Testis (tissue), 2 donors: ENCODE results near the gene SIK2.

ENCODE experiments used
- POLR2A ChIP-seq: fragments of 450-650 bp; IDR thresholded peaks from one replicate; pipeline ENCODE4 v1.6.1; 2017; ENCODE audit warnings: antibody characterized with exemption, mild to moderate bottlenecking, moderate library complexity
- TF ChIP-seq, protein P1 (sequence below), 3 experiments: fragments of 450-650 bp in 2 of 3; fragments of 200-600 bp in 1 of 3; sonication (generic) in 1 of 3; IDR thresholded peaks; one replicate each; pipeline ENCODE4 v1.5.1; 2016 to 2019; ENCODE audit warnings: antibody characterized with exemption in 3 of 3, mild to moderate bottlenecking in 2 of 3, moderate library complexity in 1 of 3

DNA sequence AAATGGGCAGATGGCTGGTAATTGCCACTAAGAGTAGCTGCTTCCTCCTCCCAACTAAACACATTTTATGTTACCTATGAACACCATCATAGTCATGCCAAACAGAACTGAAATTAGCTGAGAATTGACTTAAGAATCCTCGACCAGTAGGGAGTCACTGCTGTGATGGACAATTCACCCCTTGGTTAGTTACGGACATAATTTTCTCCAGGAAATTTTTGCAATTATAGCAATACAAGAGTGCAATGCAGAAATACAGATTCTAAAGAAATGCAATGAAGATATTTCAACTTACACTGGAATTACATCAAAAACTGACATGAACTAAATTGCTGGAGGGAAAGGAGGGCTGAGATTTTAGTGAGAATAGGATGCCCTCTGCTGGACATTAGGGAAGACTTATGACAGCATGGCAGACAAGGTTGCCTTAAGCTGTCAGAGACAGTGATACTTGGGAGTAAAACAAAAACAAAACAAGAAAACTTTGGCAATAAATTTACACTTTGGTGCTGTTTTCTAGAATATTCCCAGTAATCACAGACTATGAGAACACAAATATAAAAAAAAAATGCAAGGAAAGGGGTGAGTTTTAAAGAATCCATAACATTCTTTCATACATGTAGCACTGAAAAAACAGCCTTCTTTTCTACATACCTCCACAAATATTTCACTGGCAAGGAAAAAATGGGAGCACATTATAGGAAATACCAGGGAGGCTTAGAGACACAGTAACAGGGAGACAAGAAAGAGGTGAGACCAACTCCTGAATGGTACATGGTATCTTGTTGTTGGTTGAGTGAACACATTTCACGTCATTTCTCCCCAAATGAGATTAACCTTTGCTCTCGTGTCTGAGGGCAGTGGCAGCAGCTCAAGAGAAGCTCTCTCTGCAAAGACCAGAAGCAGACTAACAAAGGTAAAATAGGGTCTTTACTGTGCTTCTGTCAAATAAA is 175.1 kb downstream of the SIK2 start:
- TF ChIP-seq POLR2A, result no peak
- TF ChIP-seq, protein P1, sequence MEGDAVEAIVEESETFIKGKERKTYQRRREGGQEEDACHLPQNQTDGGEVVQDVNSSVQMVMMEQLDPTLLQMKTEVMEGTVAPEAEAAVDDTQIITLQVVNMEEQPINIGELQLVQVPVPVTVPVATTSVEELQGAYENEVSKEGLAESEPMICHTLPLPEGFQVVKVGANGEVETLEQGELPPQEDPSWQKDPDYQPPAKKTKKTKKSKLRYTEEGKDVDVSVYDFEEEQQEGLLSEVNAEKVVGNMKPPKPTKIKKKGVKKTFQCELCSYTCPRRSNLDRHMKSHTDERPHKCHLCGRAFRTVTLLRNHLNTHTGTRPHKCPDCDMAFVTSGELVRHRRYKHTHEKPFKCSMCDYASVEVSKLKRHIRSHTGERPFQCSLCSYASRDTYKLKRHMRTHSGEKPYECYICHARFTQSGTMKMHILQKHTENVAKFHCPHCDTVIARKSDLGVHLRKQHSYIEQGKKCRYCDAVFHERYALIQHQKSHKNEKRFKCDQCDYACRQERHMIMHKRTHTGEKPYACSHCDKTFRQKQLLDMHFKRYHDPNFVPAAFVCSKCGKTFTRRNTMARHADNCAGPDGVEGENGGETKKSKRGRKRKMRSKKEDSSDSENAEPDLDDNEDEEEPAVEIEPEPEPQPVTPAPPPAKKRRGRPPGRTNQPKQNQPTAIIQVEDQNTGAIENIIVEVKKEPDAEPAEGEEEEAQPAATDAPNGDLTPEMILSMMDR (IDR thresholded peaks at IDR 0.05), result peak; percentile 64 to 86 (median 84)
